NAMALWA (cell line): ENCODE data around the gene OTOF.

Experiments used
- DNase-seq: peaks from one replicate; pipeline ENCODE4 v3.0.0-alpha.2; 2015; ENCODE audit warnings: low spot score

Gene OTOF

DNA sequence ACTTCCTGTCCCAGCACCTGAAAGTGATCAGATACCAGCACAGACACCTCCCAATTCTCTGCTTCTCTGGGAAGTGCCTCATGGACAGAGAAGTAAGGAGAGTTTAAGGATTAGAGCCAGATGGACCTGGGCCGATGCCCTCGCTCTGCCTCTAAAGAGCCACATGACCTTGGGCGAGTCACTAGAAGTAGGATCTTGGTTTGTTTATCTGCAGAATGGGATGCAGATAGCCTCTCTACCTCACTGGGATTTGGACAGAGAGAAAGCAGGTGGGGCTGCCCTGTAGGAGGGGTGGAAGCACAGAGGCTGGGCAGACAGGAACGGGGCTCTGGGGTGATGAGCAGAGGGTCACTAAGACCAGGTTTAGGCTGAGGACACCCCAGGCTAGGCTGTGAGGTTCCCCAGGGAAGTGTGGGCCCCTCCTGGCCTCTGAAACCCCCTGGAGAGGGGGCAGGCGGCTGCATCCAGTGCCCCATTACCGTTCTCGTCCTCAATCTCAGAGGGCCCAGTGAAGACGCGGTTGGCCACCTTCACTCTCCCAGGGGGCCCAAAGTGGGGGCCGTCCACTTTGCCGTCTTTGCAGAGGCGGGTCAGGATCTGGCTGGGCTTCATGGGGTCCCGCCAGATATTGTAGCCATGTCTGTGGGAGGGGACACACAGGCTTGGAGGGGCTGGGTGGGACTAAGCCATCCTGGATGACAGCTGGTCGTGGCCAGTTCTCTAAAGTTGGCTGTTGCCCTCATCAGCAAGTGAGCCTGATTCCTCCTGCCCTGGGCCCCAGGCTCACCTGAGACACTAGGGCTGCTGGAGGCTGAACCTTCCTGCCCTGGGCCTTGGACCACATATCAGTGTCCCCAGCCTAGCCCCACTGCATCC, 13.3 kb downstream of the OTOF start:
- DNase-seq, result no peak

DNA sequence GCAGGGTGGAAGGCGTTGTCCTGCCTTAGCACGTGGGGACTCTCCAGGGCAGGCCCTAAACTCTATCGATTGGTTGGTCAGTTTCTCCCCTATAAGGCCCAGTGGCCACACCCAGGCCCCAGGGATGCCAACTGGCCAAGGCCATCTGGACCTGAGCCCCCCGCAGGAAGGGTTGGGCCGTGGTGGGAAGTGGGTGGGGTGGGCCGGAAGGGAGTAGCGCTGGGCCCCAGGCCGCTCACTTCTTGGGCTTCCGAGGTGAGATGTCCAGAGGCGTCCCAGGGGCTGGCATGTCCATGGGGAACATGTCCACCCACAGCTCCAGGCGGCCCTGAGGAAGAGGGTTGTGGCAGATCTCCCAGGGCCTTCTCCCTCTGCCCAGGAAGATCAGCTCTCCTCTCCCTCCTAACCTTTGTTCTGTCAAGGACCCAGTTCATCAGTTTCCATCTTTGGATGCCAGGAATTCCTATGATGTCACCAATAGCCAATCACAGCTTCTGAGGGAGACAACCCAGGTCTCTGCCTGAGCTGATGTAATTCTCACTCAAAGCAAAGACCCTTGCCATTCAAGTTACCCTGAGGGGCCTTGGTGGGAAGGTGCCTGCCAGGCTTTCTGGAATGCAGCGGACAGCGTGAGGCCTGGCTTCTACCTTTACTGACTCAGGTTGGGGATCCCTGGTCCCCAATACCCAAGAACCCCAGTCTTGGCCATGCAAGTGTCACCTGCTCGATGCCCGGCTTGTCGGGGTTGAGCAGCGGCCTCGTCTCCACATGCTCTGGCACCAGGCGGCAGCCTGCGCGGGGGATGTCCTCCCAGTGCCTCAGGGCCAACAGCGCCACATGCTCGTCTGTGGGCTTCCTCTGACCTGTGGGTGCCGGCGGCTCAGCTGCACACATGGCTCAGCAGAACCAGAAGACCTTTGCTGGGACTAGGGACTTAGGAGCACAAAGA, 14.4 kb downstream of the OTOF start:
- no peak for DNase-seq

DNA sequence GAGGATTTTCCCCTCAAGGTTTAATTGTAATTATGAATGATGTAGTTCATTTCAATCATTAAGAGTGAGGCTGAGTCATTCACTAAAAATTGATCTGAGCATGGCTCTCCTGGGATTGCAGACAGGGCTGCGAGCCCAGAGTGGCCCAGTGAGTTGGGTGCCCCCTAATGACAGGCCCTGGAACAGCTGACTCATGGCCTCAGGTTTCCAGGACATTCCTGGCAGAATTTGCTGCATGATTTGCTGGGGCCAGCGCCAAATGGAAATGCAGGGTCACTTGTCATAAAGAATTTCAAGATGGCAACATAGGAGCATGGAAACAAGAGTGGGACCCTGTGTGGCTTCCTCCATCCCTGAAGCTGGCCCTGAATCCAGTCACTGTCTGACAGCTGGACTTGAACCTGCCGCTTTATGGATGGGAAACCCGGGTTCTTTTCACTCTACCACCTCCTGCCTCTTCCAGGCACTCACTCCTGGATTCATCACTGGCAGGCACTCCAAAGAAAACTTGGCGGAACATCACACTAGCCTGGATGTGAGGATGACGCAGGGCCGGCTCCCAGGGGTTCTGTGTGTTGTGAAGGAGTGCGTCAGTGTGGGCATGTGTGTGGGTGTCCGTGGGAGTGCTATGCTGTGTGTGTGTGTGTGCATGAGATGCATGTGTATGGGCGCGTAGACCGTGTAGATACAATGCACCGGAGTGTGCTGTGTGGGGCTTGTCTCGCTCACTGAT, 15.2 kb downstream of the OTOF start:
- DNase-seq, result peak; percentile 20

DNA sequence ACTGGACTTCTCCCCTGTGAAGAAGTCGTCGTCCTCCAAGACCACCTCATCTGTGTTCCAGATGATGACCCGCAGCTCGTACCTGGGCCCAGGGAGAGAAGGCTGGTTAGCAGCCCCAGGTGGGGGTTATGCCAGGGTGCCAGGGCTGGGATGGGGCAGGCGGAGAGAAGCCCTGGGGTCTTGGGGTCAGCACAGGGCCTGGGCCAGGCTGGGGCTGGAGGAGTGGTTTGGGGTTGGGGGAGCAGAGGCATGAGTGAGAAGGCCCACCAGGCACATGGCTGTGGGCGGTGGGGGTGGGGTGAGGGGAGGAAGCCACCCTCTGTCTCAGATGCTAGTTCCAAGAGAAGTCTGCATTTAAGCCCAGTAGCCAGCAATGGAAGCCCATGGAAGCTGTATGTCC, 15.8 kb downstream of the OTOF start:
- no peak for DNase-seq

DNA sequence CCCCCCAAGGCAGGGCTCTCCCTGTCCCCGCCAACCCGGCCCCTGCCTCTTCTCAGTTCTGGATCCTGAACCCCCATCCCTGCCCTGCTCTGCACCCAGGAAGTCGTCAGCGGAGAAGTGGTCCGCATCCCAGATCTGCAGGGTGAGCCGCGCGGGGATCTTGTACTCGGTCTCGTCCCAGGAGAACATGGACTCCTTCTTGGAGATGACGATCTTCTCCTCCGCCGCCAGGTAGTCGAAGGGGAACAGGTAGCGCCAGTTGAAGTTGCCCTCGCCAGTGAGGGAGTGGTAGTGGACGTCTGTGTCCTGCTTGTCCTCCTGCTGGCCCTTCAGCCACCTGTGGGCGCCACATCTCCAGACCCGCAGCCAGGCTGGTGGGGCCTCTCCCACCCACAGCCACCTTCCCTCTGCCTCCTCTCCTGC, 16.3 kb downstream of the OTOF start:
- no peak for DNase-seq

DNA sequence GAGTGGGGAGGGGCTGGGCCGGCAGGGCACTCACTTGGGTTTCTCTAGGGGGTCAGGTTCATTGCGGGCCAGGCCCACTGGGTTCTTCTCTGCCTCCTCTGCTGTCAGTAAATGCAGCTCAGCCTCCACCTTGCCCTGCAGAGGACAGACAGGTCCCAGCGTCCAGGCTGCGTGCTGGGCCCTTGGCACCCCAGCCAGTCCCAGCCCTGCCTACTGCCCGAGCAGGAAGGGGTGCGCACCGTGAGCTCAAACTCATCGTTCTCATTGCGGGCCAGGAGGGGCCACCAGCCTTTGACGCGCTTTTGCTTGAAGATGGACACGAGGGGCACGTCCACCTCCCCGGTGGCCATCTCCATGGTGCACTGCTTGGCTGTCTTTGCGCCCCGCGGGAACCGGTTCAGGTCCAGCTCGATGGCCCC, 17.3 kb downstream of the OTOF start:
- DNase-seq, result no peak

DNA sequence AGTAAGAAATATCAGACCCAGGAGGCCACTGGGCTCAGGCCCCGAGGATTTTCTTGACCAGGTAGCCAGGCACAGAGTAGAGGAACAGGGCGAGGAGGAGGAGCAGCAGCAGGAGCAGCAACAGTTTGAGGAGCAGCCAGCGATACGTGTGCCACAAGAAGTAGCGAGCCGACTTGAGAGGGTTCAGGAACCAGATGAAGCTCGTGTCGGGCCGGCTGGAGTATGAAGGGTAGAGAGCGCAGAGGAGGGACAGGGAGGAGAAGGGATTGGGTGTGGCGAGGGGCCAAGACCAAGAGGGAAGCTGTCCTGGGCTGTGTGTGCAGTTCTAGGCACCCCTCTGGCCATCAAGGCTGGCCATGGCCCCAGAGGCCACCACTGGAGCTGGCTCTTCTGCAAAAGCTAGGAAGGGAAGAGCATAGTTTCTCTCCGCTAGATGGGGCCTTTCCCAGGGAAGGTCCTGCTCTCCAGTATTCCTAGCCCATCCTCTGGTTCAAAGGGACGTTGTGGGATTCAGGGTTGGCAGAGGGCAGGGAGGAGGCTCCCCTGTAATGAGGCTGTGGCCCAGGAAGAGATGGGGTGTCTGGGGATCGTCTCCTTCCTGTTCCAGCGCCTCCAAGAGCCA, 17.8 kb downstream of the OTOF start:
- no peak for DNase-seq

DNA sequence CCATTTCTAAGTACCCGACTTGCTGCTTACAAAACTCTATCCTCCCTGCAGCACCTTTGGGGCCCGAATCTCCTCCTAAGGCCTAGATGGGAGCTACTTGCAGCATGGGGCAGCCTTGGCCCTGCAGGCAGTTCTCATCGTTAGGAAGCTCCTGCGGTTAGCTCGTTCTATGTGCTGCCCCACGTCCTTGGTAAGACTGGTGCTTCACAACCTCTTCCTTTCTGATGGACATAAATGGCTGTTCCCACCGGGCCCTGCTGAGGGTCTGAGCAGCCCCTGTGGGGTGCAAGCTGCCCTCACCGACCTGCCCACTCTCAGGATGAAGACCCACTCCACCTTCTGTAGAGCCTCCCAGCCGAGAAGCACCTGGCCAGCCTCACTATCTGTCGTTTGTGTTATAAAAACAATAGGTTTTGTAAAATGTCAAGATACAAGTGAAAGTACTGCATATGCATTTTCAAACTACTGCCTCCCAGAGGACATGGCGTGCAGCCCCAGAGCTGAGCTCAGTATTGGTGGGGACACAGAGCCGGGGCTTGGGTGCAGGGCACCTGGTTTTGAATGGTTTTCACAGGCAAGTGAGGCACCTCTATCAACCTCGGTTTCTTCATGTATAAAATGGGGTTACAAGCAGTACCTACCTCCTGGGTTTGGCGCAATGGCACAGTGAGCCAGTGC, 19.4 kb downstream of the OTOF start:
- no peak for DNase-seq

DNA sequence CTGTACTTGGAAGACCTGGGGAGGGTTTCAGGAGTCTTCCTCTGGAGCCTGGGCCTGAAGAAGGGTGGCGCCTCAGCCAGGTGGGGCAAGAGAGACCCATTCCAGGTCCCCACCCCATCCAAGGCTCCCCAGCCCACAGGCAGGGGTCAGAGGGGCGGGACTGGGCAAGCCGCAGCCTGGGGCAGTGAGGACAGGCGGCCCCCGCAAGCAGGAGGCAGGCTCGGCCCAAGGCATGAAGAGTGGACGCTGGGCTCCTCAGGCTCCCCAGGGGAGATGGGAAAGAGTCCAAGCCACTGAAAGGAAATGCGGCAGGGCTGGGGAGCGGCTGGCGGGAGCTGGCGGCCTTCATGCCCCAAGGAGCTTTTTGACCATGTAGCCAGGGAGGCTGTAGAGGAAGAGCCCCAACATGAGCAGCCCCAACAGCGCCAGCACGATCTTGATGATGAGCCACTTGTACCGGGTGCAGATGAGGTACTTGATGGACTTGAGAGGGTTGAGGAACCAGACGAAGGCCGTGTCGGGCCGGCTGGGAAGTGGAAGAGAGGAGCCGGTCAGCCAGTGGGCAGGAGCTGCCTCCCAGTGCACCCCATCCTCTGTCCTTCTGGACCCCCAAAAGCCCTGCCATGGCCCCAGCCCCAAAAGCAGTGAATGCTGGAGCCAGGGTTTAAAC, 20.1 kb downstream of the OTOF start:
- no peak for DNase-seq

DNA sequence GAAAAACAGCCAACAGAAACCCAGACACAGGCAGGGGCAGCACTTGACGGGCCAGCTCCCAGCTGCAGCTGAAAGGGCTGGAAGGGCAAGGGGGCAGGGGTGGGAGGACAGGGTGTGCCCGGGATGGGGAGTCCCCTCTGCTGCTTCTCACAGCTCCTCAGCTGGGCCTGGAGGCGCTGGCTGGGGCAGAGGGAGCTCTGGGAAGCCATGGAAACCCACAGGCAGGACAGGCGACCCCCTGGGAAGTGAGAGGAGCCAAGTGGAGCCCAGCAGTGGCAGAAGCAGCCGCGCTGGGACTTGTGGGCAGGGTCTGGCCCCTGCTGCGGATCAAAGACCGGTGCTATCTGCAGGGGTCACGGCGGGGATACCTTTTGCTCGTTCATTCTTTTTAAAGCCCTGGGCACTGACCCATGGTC, 20.7 kb downstream of the OTOF start:
- no peak for DNase-seq

DNA sequence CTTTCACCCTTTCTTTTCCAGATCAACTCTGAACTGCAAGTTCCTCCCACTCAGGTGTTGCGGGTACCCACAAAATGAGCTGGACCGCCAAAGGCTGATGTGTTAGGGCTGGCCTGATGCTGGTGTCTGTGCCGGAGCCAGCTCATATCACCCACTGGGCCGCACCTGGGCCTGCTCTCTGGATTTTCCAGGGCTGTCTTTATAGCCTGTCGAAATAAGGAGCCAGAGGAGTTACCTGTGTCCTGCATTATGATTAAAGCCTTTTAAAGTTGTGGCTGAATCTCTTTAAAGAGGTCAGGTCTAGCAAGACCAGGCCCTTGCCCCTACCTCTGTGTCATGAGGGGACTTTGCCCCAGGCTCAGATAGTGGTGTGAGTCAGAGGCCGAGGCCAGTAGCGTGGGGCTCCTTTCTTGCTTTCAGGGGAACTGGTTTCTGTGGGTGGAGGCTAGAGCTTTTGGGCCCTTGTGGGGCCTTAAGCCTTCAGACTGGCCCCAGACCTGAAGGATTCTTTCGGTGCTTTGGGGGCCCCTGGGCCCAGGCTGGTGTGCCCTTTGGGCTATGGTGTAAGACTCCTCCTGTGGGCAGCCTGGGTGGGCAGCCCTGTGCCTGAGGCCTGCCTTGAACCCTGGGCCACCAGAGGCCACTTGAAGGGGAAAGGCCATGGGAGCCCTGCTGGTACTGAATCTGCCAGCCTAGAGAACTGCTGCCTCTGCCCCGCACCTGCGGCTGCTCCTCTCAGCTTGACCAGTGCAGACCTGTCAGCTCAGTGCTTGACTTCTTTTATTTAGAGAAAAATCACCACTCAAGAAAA, 21.3 kb downstream of the OTOF start:
- no peak for DNase-seq

DNA sequence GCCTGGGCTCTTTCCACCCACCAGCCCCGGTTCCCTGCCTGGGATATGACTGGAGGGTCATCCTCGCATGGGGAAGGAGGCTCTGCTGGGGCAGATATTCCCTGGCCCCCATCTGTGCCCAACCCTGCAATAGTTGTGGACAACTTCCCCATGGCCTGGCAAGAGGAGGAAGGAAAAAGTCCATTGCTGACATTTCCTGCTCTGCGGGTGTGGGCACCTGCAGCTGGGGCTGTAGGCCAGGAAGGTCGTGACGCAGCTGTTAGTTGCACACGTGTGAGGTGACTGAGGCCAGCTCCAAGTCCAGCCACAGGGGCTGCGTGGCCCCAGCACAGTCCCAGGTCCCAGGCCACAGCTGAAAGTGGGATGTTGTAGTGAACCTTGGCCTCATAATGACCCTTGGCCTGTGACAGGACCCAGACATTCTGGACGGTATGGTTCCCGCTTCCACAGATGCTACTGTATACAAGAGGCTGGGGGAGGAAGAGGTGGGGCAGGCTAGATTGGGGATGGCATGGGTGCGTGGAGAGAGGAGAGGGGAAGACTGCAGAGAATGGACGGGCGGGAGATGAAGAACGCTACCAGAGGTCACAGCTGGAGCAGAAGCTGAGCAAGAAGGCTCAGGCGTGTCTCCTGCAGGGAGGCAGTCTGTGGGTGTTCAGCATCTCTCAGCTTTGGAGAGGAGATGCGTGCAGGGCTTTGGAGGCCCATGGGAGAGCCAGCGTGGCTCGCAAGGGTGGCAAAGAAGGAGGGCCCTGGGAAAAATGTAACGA, 22.1 kb downstream of the OTOF start:
- no peak for DNase-seq

DNA sequence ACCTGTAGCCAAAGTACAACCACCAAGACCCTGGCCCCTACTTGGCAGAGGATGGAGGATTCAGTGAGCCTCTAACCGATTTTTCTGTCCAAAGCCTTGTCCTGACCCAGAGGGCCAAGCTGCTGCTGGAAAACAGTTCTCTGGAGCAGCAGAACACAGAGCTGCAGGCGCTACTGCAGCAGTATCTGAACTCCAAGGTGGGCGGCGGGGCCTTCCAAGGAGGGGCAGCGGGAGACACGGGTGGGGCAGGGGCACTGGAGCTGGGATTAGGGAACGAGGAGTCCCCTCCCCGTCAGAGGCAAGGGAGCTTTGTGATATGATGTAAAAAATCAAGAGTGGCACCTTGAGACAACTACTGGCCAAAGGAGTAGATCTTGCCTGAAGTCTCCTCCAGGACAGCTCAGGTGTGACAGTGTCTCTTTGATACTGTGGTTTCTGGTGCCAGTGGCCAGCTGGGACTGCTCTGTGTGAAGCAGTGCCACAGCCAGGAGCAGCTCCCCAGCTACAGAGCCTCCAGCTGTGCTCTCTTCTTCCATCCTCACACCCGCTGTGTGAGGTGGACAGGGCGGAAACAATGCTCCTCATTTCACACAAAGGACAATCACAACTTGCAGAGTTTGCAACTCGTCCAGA, 22.8 kb downstream of the OTOF start:
- no peak for DNase-seq

DNA sequence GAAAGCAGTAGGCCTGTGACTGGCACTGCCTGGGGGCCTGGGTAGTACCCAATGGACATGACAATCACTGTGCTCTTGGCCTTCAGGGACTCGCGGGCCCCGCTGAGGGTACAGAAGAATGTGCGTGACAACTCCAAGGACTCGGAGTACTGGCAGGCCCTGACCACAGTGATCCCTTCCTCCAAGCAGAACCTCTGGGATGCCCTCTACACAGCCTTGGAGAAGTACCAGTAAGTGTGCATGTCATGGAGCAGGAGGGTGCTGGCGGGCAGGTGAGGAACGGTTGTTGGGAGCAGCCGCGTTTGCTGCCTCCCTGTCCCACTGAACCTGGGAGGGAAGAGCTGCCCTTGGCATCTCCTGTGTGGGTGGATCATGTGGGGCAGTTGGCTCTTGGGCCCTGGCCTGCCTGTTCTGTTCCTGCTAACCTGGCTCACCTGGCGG, 23.3 kb downstream of the OTOF start:
- DNase-seq, result no peak

DNA sequence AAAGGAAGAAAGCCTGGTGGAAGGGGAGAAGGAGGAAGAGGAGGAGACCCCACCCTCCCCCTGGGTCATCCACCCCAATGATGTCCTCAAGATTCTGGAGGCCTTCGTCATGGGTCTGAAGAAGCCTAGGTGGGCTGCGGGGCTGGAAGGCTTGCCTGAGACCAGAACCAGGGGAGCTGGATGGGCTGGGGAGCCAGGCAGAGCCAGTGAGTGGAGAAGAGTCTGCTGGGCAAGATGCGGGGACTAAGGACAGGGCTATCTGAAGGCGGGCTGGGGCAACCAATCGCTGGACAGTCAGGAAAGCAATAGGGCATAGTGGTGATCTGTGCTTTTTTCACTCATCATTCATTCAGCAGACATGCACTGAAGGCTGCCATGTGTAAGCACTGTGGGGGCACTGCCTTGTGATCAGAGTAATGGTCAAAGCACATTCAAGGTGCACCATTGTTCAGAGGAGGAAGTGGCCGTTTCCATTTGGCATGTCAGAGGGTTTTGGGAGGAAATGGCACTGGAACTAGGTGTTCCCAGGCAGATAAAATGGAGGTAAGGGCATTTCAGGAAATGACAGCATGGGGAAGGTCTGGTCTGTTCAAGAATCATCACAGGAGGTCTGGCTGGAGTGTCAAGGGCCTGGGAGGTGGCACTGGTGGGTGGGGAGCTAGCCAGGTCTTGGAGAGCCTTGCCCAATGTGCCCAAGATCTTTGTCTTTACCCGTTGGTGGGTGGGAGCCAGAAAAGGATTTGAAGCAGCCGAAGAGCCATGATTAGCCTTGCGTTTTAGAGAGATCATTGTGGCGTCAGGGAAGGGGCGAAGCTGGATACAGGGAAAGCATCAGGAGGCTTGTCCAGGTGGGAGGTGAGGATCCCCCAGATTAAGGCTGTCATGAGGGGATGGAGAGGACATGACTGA, 24.2 kb downstream of the OTOF start:
- DNase-seq, result no peak

DNA sequence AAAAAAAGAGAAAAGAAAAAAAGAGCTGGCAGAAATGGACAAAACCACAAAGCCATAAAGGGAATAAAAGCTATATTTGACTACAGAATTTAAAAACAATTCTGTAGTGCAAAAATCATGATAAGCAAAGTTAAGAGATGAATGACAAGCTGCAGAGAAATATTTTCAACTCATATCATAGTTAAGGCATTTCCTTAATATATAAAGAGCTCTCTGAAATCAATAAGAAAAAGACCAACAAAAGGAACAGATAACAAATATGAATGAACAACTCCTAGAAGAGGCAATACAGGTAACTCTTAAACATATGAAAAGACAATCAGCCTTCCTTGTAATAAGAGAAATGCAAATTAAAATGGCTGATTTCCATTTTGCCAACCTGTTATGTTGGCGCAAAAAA, 26.2 kb downstream of the OTOF start:
- DNase-seq, result no peak

DNA sequence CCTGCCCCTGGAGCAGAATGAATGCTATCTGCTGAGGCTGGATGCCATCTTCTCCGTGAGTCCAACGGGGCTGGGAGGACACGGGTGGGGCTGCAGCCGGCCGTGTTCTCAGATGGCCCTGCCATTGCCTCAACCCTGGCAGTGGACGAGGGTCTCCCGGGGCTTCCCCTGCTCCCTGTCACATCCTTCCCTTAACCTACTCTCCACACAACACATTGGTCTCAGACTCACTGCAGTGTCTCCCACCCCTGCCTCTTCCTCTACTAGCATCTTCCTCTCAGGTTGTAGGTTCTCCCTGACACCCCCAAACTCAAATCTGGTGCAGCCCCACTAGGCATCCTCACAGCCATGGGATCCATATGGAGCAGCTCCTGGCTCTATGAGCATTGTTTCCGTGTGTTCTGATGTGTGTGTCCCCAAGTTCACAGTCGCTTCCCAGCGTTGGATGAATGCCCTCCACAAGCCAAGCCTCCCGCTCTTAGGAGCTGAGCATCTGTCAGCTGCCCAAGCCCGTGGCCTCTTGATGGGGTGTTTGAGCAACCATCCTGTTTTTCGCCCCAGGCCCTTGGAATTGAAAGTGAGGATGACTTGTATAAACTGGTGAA, 27.8 kb downstream of the OTOF start:
- no peak for DNase-seq
